ENCODE measurements around the gene SLC17A1. TPM values are rescaled to one million over a fixed set of nuclear protein-coding genes. Genes with fewer than 3 reads are reported as not detected.

Gene SLC17A1
- total and polyA plus RNA-seq, 4 donors: not detected

DNA sequence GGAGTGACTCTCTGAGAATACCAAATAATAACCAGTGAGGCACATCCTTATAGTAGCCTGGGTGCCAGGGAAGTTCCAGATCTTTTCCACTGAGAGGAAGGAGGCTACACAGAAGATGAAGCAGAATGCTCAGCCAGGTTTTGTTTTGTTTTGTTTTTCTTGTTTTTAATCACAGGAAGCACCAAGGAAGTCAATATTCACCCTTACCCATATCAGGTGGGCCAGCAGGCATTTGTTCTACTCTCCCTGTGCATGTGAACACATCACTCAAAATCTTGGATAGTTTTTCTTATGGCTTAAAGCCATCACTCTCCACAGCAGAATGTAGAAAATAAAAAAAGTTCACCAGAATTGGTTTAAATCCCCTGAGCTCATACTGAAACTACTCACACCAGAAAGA, 10.5 kb downstream of the SLC17A1 start:
- Histone ChIP-seq H3K9me3 (ENCODE audit: control insufficient read depth in 4 of 4, insufficient read depth in 3 of 4, low read length in 3 of 4) (no peaks in the 10 kb centered on the region), H3K36me3 (ENCODE audit: control insufficient read depth in 4 of 4, insufficient read depth in 4 of 4, low read length in 4 of 4) (no peaks in the 10 kb centered on the region), H3K27ac (ENCODE audit: low read depth in 1 of 2, low read length in 1 of 2) (no peak overlapping the region), H3K4me3 (no peak overlapping the region), H3K9ac (ENCODE audit: insufficient read depth in 1 of 2, low read length in 2 of 2) (no peak overlapping the region), H3K4me1 (ENCODE audit: control insufficient read depth in 5 of 5, insufficient read depth in 5 of 5, low read length in 5 of 5) (no peaks in the 10 kb centered on the region), H3K27me3 (ENCODE audit: control insufficient read depth in 3 of 3, insufficient read depth in 3 of 3, low read length in 2 of 3) (no peaks in the 10 kb centered on the region)
- TF ChIP-seq, protein P1, sequence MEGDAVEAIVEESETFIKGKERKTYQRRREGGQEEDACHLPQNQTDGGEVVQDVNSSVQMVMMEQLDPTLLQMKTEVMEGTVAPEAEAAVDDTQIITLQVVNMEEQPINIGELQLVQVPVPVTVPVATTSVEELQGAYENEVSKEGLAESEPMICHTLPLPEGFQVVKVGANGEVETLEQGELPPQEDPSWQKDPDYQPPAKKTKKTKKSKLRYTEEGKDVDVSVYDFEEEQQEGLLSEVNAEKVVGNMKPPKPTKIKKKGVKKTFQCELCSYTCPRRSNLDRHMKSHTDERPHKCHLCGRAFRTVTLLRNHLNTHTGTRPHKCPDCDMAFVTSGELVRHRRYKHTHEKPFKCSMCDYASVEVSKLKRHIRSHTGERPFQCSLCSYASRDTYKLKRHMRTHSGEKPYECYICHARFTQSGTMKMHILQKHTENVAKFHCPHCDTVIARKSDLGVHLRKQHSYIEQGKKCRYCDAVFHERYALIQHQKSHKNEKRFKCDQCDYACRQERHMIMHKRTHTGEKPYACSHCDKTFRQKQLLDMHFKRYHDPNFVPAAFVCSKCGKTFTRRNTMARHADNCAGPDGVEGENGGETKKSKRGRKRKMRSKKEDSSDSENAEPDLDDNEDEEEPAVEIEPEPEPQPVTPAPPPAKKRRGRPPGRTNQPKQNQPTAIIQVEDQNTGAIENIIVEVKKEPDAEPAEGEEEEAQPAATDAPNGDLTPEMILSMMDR (IDR thresholded peaks at IDR 0.05; ENCODE audit: control extremely low read depth, extremely low read depth): no peak
- DNase-seq: no peak
- no peak for ATAC-seq (ENCODE audit: insufficient read depth, low FRiP score)

DNA sequence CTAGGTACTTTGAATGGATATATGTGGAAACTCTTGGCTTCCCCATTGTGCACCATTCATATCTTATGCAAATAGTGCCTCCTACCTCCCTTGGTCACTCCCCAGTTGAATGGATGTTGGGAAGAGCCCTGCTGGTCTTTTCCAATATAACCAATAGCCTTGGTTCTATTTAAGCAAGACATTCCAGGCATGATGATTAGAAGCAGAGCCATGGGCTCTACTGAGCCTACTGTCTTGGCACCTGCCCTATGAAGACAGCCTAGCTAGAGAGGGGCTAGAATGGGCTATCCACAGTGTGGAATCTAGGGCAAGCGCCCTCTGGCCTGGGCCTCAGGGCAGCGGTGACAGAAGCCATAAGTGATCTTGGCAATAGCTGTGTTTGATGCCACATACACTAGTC, 15.6 kb downstream of the SLC17A1 start:
- Histone ChIP-seq H3K9ac (ENCODE audit: insufficient read depth in 1 of 2, low read length in 2 of 2) (no peak overlapping the region), H3K36me3 (ENCODE audit: control insufficient read depth in 4 of 4, insufficient read depth in 4 of 4, low read length in 4 of 4) (no peaks in the 10 kb centered on the region), H3K9me3 (ENCODE audit: control insufficient read depth in 4 of 4, insufficient read depth in 3 of 4, low read length in 3 of 4) (peaks cover 0 to 3% (median 1%) of the 10 kb centered on the region in 4 donors), H3K27ac (ENCODE audit: low read depth in 1 of 2, low read length in 1 of 2) (no peak overlapping the region), H3K4me1 (ENCODE audit: control insufficient read depth in 5 of 5, insufficient read depth in 5 of 5, low read length in 5 of 5) (no peaks in the 10 kb centered on the region), H3K4me3 (no peak overlapping the region), H3K27me3 (ENCODE audit: control insufficient read depth in 3 of 3, insufficient read depth in 3 of 3, low read length in 2 of 3) (no peaks in the 10 kb centered on the region)
- TF ChIP-seq, protein P1 (IDR thresholded peaks at IDR 0.05; ENCODE audit: control extremely low read depth, extremely low read depth): no peak
- WGBS, 2 donors: 98 to 99% methylated on average over 2 of the region's 2 CpGs
- DNase-seq: no peak
- no peak for ATAC-seq (ENCODE audit: insufficient read depth, low FRiP score)

DNA sequence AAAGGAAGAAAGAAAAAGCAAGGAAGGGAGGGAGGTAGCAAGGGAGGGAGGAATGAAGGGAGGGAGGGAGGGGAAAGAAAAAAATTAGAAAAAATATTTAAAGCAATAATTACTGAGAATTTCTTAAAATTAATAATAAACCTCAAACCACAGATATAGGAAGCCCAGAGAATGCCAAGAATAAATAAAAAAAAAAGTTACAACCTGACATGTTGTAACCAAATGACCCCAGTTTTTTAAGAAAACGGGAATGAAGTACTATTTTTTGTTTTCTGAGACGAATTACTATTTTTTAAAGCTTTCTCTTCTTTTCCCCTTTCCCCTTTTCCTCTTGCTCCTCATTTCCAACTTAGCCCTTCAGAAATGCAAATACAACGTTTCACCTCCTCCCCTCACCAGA, 16.7 kb downstream of the SLC17A1 start:
- Histone ChIP-seq H3K27me3 (ENCODE audit: control insufficient read depth in 3 of 3, insufficient read depth in 3 of 3, low read length in 2 of 3) (no peaks in the 10 kb centered on the region), H3K9ac (ENCODE audit: insufficient read depth in 1 of 2, low read length in 2 of 2) (no peak overlapping the region)
- 66 to 69% methylated on average over 3 of the region's 3 CpGs for WGBS, 2 donors

DNA sequence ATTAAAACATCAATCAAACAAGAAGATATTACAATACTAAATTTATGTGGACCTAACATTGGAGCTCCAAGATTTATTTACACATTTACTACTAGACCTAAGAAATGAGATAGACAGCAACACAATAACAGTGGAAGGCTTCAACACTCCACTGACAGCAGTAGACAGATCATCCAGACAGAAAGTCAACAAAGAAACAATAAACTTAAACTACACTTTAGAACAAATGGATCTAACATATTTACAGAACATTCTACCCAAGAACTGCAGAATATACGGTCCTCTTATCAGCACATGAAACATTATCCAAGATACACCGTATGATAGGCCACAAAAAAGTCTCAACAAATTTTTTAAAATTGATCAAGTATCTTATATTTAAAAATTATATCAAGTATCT, 27.0 kb downstream of the SLC17A1 start:
- Histone ChIP-seq H3K36me3 (ENCODE audit: control insufficient read depth in 4 of 4, insufficient read depth in 4 of 4, low read length in 4 of 4) (no peaks in the 10 kb centered on the region), H3K9ac (ENCODE audit: insufficient read depth in 1 of 2, low read length in 2 of 2) (no peak overlapping the region), H3K27ac (ENCODE audit: low read depth in 1 of 2, low read length in 1 of 2) (no peak overlapping the region), H3K27me3 (ENCODE audit: control insufficient read depth in 3 of 3, insufficient read depth in 3 of 3, low read length in 2 of 3) (no peaks in the 10 kb centered on the region), H3K9me3 (ENCODE audit: control insufficient read depth in 4 of 4, insufficient read depth in 3 of 4, low read length in 3 of 4) (no peaks in the 10 kb centered on the region), H3K4me1 (ENCODE audit: control insufficient read depth in 5 of 5, insufficient read depth in 5 of 5, low read length in 5 of 5) (no peaks in the 10 kb centered on the region), H3K4me3 (no peak overlapping the region)
- DNase-seq (no peak), ATAC-seq (ENCODE audit: insufficient read depth, low FRiP score) (no peak)
- 90 to 97% methylated on average over 2 of the region's 2 CpGs for WGBS, 2 donors
- TF ChIP-seq, protein P1 (IDR thresholded peaks at IDR 0.05; ENCODE audit: control extremely low read depth, extremely low read depth): no peak

More for the DNA sequence above, 16.7 kb downstream of the SLC17A1 start:
- DNase-seq (no peak), ATAC-seq (ENCODE audit: insufficient read depth, low FRiP score) (no peak)
- H3K4me1 ChIP-seq (ENCODE audit: control insufficient read depth in 5 of 5, insufficient read depth in 5 of 5, low read length in 5 of 5): no peaks in the 10 kb centered on the region
- no peak overlapping the region for H3K27ac ChIP-seq (ENCODE audit: low read depth in 1 of 2, low read length in 1 of 2)
- TF ChIP-seq, protein P1 (IDR thresholded peaks at IDR 0.05; ENCODE audit: control extremely low read depth, extremely low read depth): no peak
- H3K4me3 ChIP-seq: no peak overlapping the region
- peaks cover 0 to 3% (median 1%) of the 10 kb centered on the region in 4 donors for H3K9me3 ChIP-seq (ENCODE audit: control insufficient read depth in 4 of 4, insufficient read depth in 3 of 4, low read length in 3 of 4)
- no peaks in the 10 kb centered on the region for H3K36me3 ChIP-seq (ENCODE audit: control insufficient read depth in 4 of 4, insufficient read depth in 4 of 4, low read length in 4 of 4)

Measured in lung (tissue), 12 donors.